ENCODE results near the gene BCAP31. TPM values are rescaled to one million over a fixed set of nuclear protein-coding genes. Genes with fewer than 3 reads are reported as not detected.

The BCAP31 gene
- total and polyA plus RNA-seq, 2 donors (not counting 1 experiment from before 2014, with no cell fraction given), result 94.0 to 133 TPM

DNA sequence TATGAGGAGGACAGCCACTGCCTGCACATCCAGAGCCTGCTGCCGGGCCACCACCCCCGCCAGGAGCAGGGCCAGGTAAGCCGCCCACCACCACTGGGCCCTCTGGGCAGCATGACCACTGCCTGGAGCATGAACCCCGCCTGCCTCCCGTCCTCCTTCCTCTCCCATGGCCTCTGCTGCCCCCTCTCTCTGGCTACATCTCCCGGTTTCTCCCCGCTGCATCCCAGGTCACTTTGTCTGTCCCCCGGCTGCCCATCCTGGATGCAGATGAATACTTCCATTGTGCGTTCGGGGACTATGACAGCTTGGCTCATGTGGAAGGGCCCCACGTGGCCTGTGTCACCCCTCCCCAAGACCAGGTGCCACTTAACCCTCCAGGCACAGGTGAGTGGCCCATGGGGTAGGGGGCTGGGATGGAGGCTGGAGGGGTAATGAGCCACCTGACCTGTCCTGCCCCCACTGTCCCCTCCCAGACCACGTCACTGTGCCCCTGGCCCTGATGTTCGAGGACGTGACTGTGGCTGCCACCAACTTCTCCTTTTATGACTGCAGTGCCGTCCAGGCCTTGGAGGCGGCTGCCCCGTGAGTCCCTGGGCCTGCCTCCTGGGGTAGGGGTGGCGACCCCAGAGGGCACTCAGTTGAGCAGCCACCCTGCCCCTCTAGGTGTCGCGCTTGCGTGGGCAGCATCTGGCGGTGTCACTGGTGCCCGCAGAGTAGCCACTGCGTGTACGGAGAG, 45.8 kb upstream of the BCAP31 start:
- H3K4me3 ChIP-seq (replicated peaks in 1 of 4; ENCODE audit: control extremely low read depth in 1 of 4, insufficient read depth in 1 of 4, low read depth in 3 of 4, low read length in 4 of 4), result no peak overlapping the region
- no peaks in the 10 kb centered on the region for H3K27me3 ChIP-seq (ENCODE audit: control insufficient read depth, insufficient read depth, low read length)
- no peak overlapping the region for H3K9ac ChIP-seq (ENCODE audit: insufficient read depth, low read length)
- H3K9me3 ChIP-seq (ENCODE audit: control insufficient read depth, insufficient read depth, low read depth, low read length), result no peaks in the 10 kb centered on the region
- DNase-seq (ENCODE audit: low read depth in 2 of 2), result no peak
- H3K36me3 ChIP-seq (ENCODE audit: control insufficient read depth, insufficient read depth, low read length), result no peaks in the 10 kb centered on the region
- no peak overlapping the region for H2AFZ ChIP-seq (ENCODE audit: low read length)
- TF ChIP-seq, protein P1, sequence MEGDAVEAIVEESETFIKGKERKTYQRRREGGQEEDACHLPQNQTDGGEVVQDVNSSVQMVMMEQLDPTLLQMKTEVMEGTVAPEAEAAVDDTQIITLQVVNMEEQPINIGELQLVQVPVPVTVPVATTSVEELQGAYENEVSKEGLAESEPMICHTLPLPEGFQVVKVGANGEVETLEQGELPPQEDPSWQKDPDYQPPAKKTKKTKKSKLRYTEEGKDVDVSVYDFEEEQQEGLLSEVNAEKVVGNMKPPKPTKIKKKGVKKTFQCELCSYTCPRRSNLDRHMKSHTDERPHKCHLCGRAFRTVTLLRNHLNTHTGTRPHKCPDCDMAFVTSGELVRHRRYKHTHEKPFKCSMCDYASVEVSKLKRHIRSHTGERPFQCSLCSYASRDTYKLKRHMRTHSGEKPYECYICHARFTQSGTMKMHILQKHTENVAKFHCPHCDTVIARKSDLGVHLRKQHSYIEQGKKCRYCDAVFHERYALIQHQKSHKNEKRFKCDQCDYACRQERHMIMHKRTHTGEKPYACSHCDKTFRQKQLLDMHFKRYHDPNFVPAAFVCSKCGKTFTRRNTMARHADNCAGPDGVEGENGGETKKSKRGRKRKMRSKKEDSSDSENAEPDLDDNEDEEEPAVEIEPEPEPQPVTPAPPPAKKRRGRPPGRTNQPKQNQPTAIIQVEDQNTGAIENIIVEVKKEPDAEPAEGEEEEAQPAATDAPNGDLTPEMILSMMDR (conservative IDR thresholded peaks at IDR 0.05 in 1 of 2, IDR thresholded peaks at IDR 0.05 in 1 of 2; ENCODE audit: low read depth in 1 of 2, low read length in 2 of 2), result no peak
- no peak for TF ChIP-seq EZH2 (IDR thresholded peaks at IDR 0.05; ENCODE audit: low read length, missing control alignments)
- H3K79me2 ChIP-seq (ENCODE audit: control insufficient read depth, insufficient read depth, low read length), result no peaks in the 10 kb centered on the region
- H4K20me1 ChIP-seq (ENCODE audit: control insufficient read depth, extremely low read depth, insufficient read depth, low read length), result no peaks in the 10 kb centered on the region
- no peak overlapping the region for H3K27ac ChIP-seq (ENCODE audit: insufficient read depth, low read length)
- H3K4me2 ChIP-seq (ENCODE audit: extremely low read depth, insufficient read depth, low read length), result no peak overlapping the region
- peaks cover 3% of the 10 kb centered on the region for H3K4me1 ChIP-seq (ENCODE audit: control insufficient read depth, extremely low read depth, insufficient read depth, low read length)

DNA sequence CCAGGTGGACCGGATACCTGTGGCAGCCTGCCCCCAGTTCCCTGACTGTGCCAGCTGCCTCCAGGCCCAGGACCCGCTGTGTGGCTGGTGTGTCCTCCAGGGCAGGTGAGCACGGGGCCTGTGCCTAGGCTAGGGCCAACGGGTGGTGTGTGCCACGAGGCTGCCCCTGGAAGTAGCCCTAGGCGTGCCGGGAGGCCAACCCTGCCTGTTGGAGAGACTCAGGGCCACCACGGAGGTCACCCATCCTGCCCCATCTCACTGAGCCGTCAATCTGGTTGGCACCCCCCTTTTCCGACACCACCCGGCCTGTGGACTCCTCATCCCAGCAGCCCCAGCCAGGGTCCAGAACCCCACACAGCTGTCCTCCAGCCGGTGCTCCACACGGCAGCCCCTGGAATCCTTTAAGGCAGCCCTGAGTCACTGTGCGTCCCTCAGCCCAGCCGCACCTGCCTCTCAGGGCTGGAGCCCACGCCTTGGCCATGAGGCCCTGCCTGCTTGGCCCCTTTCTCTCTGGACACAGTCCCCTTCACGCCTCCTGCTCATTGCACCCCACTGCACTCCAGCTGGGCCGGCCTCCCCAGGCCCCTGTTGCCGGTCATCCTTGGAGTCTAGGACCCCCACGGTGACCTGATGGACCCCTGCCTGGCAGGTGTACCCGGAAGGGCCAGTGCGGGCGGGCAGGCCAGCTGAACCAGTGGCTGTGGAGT, 45.1 kb upstream of the BCAP31 start:
- no peaks in the 10 kb centered on the region for H3K9me3 ChIP-seq (ENCODE audit: control insufficient read depth, insufficient read depth, low read depth, low read length)
- H3K79me2 ChIP-seq (ENCODE audit: control insufficient read depth, insufficient read depth, low read length), result no peaks in the 10 kb centered on the region
- H3K36me3 ChIP-seq (ENCODE audit: control insufficient read depth, insufficient read depth, low read length), result no peaks in the 10 kb centered on the region
- H4K20me1 ChIP-seq (ENCODE audit: control insufficient read depth, extremely low read depth, insufficient read depth, low read length), result no peaks in the 10 kb centered on the region
- H3K4me2 ChIP-seq (ENCODE audit: extremely low read depth, insufficient read depth, low read length), result no peak overlapping the region
- TF ChIP-seq EZH2 (IDR thresholded peaks at IDR 0.05; ENCODE audit: low read length, missing control alignments), result no peak
- TF ChIP-seq, protein P1 (conservative IDR thresholded peaks at IDR 0.05 in 1 of 2, IDR thresholded peaks at IDR 0.05 in 1 of 2; ENCODE audit: low read depth in 1 of 2, low read length in 2 of 2), result no peak
- peaks cover 3% of the 10 kb centered on the region for H3K4me1 ChIP-seq (ENCODE audit: control insufficient read depth, extremely low read depth, insufficient read depth, low read length)
- H3K27ac ChIP-seq (ENCODE audit: insufficient read depth, low read length), result no peak overlapping the region
- no peak overlapping the region for H3K9ac ChIP-seq (ENCODE audit: insufficient read depth, low read length)
- H3K4me3 ChIP-seq (replicated peaks in 1 of 4; ENCODE audit: control extremely low read depth in 1 of 4, insufficient read depth in 1 of 4, low read depth in 3 of 4, low read length in 4 of 4), result no peak overlapping the region
- H3K27me3 ChIP-seq (ENCODE audit: control insufficient read depth, insufficient read depth, low read length), result no peaks in the 10 kb centered on the region
- DNase-seq (ENCODE audit: low read depth in 2 of 2), result no peak
- H2AFZ ChIP-seq (ENCODE audit: low read length), result no peak overlapping the region

DNA sequence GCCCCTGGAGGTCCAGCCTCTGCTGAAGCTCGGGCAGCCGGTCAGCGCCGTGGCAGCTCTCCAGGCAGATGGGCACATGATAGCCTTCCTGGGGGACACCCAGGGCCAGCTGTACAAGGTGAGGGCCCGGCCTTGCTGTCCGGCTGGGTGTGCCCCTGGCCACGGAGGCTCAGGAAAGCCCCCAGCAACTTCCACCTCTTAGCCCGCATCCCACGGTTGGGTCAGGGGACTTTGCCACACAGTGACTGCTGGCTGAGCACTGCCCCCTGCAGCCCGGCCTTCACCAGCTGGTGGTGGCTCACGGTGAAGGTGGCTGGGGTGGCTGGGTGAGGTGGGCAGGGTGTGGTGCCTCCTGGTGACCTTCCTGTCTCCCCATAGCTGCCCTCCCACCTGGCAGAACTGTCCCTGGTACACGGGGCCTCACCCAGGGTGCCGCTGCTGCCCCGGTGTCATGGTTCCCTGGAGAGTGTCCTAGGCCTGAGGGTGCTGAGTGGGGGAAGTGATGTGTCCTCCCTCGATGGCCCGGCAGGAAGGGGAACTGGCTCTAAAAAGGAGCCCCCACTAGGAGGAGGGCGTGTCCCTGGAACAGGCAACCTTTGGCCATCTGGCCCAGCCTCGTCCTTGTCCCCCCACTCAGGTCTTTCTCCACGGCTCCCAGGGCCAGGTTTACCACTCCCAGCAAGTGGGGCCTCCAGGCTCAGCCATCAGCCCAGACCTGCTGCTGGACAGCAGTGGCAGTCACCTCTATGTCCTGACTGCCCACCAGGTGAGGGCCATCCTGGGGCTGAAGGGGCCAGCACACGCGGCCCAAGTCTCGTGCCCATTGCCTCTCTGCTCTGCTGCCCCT, 44.3 kb upstream of the BCAP31 start:
- no peak for DNase-seq (ENCODE audit: low read depth in 2 of 2)
- peaks cover 3% of the 10 kb centered on the region for H3K4me1 ChIP-seq (ENCODE audit: control insufficient read depth, extremely low read depth, insufficient read depth, low read length)
- H3K4me3 ChIP-seq (replicated peaks in 1 of 4; ENCODE audit: control extremely low read depth in 1 of 4, insufficient read depth in 1 of 4, low read depth in 3 of 4, low read length in 4 of 4), result no peak overlapping the region
- no peaks in the 10 kb centered on the region for H3K79me2 ChIP-seq (ENCODE audit: control insufficient read depth, insufficient read depth, low read length)
- H2AFZ ChIP-seq (ENCODE audit: low read length), result no peak overlapping the region
- no peaks in the 10 kb centered on the region for H4K20me1 ChIP-seq (ENCODE audit: control insufficient read depth, extremely low read depth, insufficient read depth, low read length)
- H3K36me3 ChIP-seq (ENCODE audit: control insufficient read depth, insufficient read depth, low read length), result no peaks in the 10 kb centered on the region
- no peaks in the 10 kb centered on the region for H3K27me3 ChIP-seq (ENCODE audit: control insufficient read depth, insufficient read depth, low read length)
- TF ChIP-seq, protein P1 (conservative IDR thresholded peaks at IDR 0.05 in 1 of 2, IDR thresholded peaks at IDR 0.05 in 1 of 2; ENCODE audit: low read depth in 1 of 2, low read length in 2 of 2), result no peak
- TF ChIP-seq EZH2 (IDR thresholded peaks at IDR 0.05; ENCODE audit: low read length, missing control alignments), result no peak
- H3K4me2 ChIP-seq (ENCODE audit: extremely low read depth, insufficient read depth, low read length), result no peak overlapping the region
- H3K27ac ChIP-seq (ENCODE audit: insufficient read depth, low read length), result no peak overlapping the region
- H3K9me3 ChIP-seq (ENCODE audit: control insufficient read depth, insufficient read depth, low read depth, low read length), result no peaks in the 10 kb centered on the region
- H3K9ac ChIP-seq (ENCODE audit: insufficient read depth, low read length), result no peak overlapping the region
